Endothelial cell of umbilical vein (primary cell): ENCODE data around the gene SPG7. TPM values are rescaled to one million over a fixed set of nuclear protein-coding genes. Genes with fewer than 3 reads are reported as not detected.

Experiments used
- BruUV-seq: library from RNA; stranded (reverse); fragments of 400-500 nt; replicated peaks from 2 replicates; lab custom pipeline; 2021; lab: Mats Ljungman, UMichigan
- CTCF ChIA-PET: fragments of 300-600, 350-600 bp; sonication (Branson Sonifier 250); formaldehyde crosslinking; loops from one replicate; lab custom pipeline; 2021; ENCODE audit warnings: antibody characterized with exemption, inconsistent platforms; lab: Charles Lee
- POLR2A ChIA-PET: fragments of 300-600, 350-600 bp; sonication (Branson Sonifier 250); formaldehyde crosslinking; loops from one replicate; lab custom pipeline; 2021; ENCODE audit warnings: antibody characterized with exemption, inconsistent platforms; lab: Charles Lee
- DNase-seq: peaks from one replicate; pipeline ENCODE4 v3.0.0-alpha.2; 2011; ENCODE audit warnings: low read depth, low spot score
- FAIRE-seq: peaks from 2 replicates; lab custom pipeline; 2011; peaks lifted over from hg19 to GRCh38; lab: Jason Lieb, UNC
- H2AFZ ChIP-seq: 2 replicates; pipeline ENCODE4 v1.6.0; 2012; ENCODE audit warnings: low read depth, low read length, control low read depth, inconsistent platforms
- H3K27ac ChIP-seq: 2 replicates; pipeline ENCODE4 v1.5.1; 2011; ENCODE audit warnings: low read depth, mild to moderate bottlenecking, control low read depth, low read length, moderate library complexity; ENCODE audit not compliant: insufficient read depth
- H3K27me3 ChIP-seq, 2 experiments: 2 replicates each; pipeline versions ENCODE4 v1.6.0 to v1.6.1; 2011; ENCODE audit warnings: low read length in 2 of 2, mixed read lengths in 1 of 2; ENCODE audit not compliant: control insufficient read depth in 2 of 2, insufficient read depth in 2 of 2
- H3K36me3 ChIP-seq, 2 experiments: 2 replicates in 1 of 2; 3 replicates in 1 of 2; pipeline ENCODE4 v1.5.1; 2011; ENCODE audit warnings: low read length in 2 of 2, mild to moderate bottlenecking in 1 of 2, moderate library complexity in 1 of 2; ENCODE audit not compliant: control insufficient read depth in 2 of 2, insufficient read depth in 2 of 2; ENCODE audit errors: extremely low read depth in 1 of 2
- H3K4me1 ChIP-seq: 3 replicates; pipeline ENCODE4 v1.5.1; 2011; ENCODE audit warnings: mild to moderate bottlenecking, low read length; ENCODE audit not compliant: control insufficient read depth, insufficient read depth; ENCODE audit errors: extremely low read depth
- H3K4me2 ChIP-seq: 2 replicates; pipeline ENCODE4 v1.6.1; 2011; ENCODE audit warnings: low read length, control low read depth, mixed read lengths; ENCODE audit not compliant: insufficient read depth
- H3K4me3 ChIP-seq, 3 experiments: fragments of 200-600 bp in 1 of 3; sonication (generic), shearing (Covaris generic) in 1 of 3; replicated peaks in 1 of 3; 2 replicates each; pipeline ENCODE4 v1.5.1; 2011 to 2016; ENCODE audit warnings: control low read depth in 3 of 3, low read length in 3 of 3, mild to moderate bottlenecking in 2 of 3, inconsistent platforms in 1 of 3, low read depth in 1 of 3, moderate library complexity in 1 of 3; ENCODE audit not compliant: insufficient read depth in 1 of 3
- H3K79me2 ChIP-seq: 2 replicates; pipeline ENCODE4 v1.6.0; 2012; ENCODE audit warnings: low read length, inconsistent platforms; ENCODE audit not compliant: control insufficient read depth, insufficient read depth
- H3K9ac ChIP-seq: replicated peaks from 2 replicates; pipeline ENCODE3; 2011; ENCODE audit warnings: low read length, control low read depth; ENCODE audit not compliant: insufficient read depth; ENCODE audit errors: extremely low read depth
- H3K9me1 ChIP-seq: replicated peaks from 3 replicates; pipeline ENCODE4 v1.6.0; 2011; ENCODE audit warnings: mild to moderate bottlenecking, low read length; ENCODE audit not compliant: control insufficient read depth, insufficient read depth; ENCODE audit errors: extremely low read depth
- H3K9me3 ChIP-seq: replicated peaks from 2 replicates; pipeline ENCODE4 v1.5.1; 2012; ENCODE audit warnings: low read length, inconsistent platforms; ENCODE audit not compliant: control insufficient read depth, insufficient read depth
- H4K20me1 ChIP-seq: replicated peaks from 2 replicates; pipeline ENCODE3; 2011; ENCODE audit warnings: mild to moderate bottlenecking, low read length; ENCODE audit not compliant: control insufficient read depth, insufficient read depth; ENCODE audit errors: extremely low read depth
- CTCF ChIP-seq, 2 donors: IDR thresholded peaks; 1 replicate in 1 of 2; 2 replicates in 1 of 2; pipeline ENCODE4 v1.5.1; 2011; ENCODE audit warnings: low read length in 2 of 2, mild to moderate bottlenecking in 2 of 2, moderate library complexity in 2 of 2, control low read depth in 1 of 2, inconsistent platforms in 1 of 2, low read depth in 1 of 2; ENCODE audit not compliant: insufficient read depth in 1 of 2; ENCODE audit errors: extremely low read depth in 1 of 2
- EZH2 ChIP-seq: IDR thresholded peaks from 2 replicates; pipeline ENCODE4 v1.6.1; 2012; ENCODE audit warnings: borderline replicate concordance, low read depth, mild to moderate bottlenecking, moderate library complexity, low read length, inconsistent platforms; ENCODE audit not compliant: severe bottlenecking
- FOS ChIP-seq: IDR thresholded peaks from 2 replicates; pipeline ENCODE4 v1.6.1; 2011; ENCODE audit warnings: mild to moderate bottlenecking, low read length, moderate library complexity, borderline replicate concordance; ENCODE audit not compliant: insufficient read depth
- GATA2 ChIP-seq: IDR thresholded peaks from 2 replicates; pipeline ENCODE4 v1.7.0; 2011; ENCODE audit warnings: low read depth, mild to moderate bottlenecking, moderate library complexity, mixed read lengths, low read length; ENCODE audit not compliant: insufficient read length, insufficient read depth
- JUN ChIP-seq: IDR thresholded peaks from 2 replicates; pipeline ENCODE4 v1.6.1; 2011; ENCODE audit warnings: borderline replicate concordance, low read depth; ENCODE audit not compliant: insufficient read length, insufficient read depth
- MAX ChIP-seq: IDR thresholded peaks from 2 replicates; pipeline ENCODE4 v1.6.1; 2011; ENCODE audit not compliant: insufficient read depth, insufficient read length
- MYC ChIP-seq: IDR thresholded peaks from one replicate; pipeline ENCODE4 v1.6.1; 2011; ENCODE audit warnings: mild to moderate bottlenecking, low read depth, low read length
- POLR2A ChIP-seq: IDR thresholded peaks from 2 replicates; pipeline ENCODE4 v1.6.1; 2012; ENCODE audit warnings: low read depth, mild to moderate bottlenecking, control low read depth, low read length
- POLR2AphosphoS5 ChIP-seq: IDR thresholded peaks from 2 replicates; pipeline ENCODE4 v1.6.1; 2012; ENCODE audit warnings: low read depth, mild to moderate bottlenecking, control low read depth, low read length, moderate library complexity; ENCODE audit not compliant: insufficient read depth
- dilution Hi-C: fragments of 300-500 bp; cut with MboI; formaldehyde crosslinking; loops from one replicate; pipeline ENCODE4 v1.15.0; 2019; ENCODE audit warnings: low sequenced_read_pairs; ENCODE audit not compliant: extremely low pct_ligation_motif_present
- intact Hi-C: fragments of 100-400 bp; cut with micrococcal nuclease; formaldehyde crosslinking; loops from one replicate; pipeline ENCODE4 v1.10.0; 2022
- polyA plus RNA-seq, 4 experiments: library from polyadenylated mRNA; depleted of rRNA in 3 of 4; stranded (reverse) in 3 of 4; unstranded in 1 of 4; fragments of >200 nt; gene quantifications; 2 replicates each; pipeline versions ENCODE4 v1.2.1 to v1.2.3, GENCODE V29; 2011 to 2012; ENCODE audit warnings: missing spikeins in 1 of 4
- total RNA-seq: library from RNA; stranded (reverse); gene quantifications from 2 replicates; pipeline ENCODE4 v1.2.3, GENCODE V29; 2021

The SPG7 gene
- total and polyA plus RNA-seq, 2 donors (not counting 3 experiments of a cell fraction or from before 2014, with no cell fraction given) = 90.2 to 146 TPM

GRCh38 chr16:89555265-89555664 lies 47.1 kb downstream of the SPG7 start:
- dilution Hi-C loops = no loop called here
- POLR2A ChIA-PET = interaction anchor here (0.7 kb wide), 1 partner anchor 25 kb away, joined by 6 read pairs; no protein-coding TSS in a partner anchor
- Histone ChIP-seq H3K4me3 (no peak overlapping the region), H3K9me3 (no peaks in the 10 kb centered on the region), H3K36me3 (peaks cover 0 to 25% of the 10 kb centered on the region in 2 experiments), H3K79me2 (no peaks in the 10 kb centered on the region), H3K9ac (no peak overlapping the region), H2AFZ (no peak overlapping the region), H3K27ac (no peak overlapping the region), H4K20me1 (no peaks in the 10 kb centered on the region), H3K4me1 (peaks cover 3% of the 10 kb centered on the region), H3K4me2 (no peak overlapping the region), H3K9me1 (no peaks in the 10 kb centered on the region), H3K27me3 (no peaks in the 10 kb centered on the region)
- TF ChIP-seq POLR2AphosphoS5 (no peak), POLR2A (no peak), MYC (no peak), FOS (no peak), MAX (no peak), CTCF (IDR thresholded peaks at IDR 0.05; ENCODE audit: extremely low read depth in 1 of 2, insufficient read depth in 1 of 2, low read depth in 1 of 2, low read length in 2 of 2) (no peak), GATA2 (no peak), JUN (no peak), EZH2 (no peak)
- intact Hi-C loops = loop anchor here (5.0 kb wide), 1 partner anchor 33 kb away; no protein-coding TSS in a partner anchor
- FAIRE-seq (no peak), DNase-seq (no peak)
- BruUV-seq = no TSS peak
- CTCF ChIA-PET = interaction anchor here (1.3 to 2.0 kb wide), 2 partner anchors 9 to 145 kb away, joined by 3 to 4 read pairs; no protein-coding TSS in a partner anchor
